CD4-positive, alpha-beta T cell treated with Interleukin-17A for 1 hour (primary cell): Measurements from ENCODE around the gene CARD16.
"Not testable (repeated sequence)": the region's sequence is repeated elsewhere in the genome, so short reads cannot be mapped to it uniquely, and the experiment has no call there.

Experiments used
- DNase-seq: peaks from one replicate; pipeline ENCODE4 v3.0.0-alpha.2; 2020

Gene CARD16

GRCh38 chr11:105046898-105047579 lies 1.9 kb upstream of the CARD16 start:
- DNase-seq, result peak; percentile 14

- DNase-seq, result no peak
Measured at GRCh38 chr11:105045676-105046296, 651 bp upstream of the CARD16 start.

- DNase-seq, result no peak
Measured at GRCh38 chr11:105042178-105042577, 3.0 kb downstream of the CARD16 start.

- DNase-seq, result no peak
Measured at GRCh38 chr11:105040703-105041102, 4.4 kb downstream of the CARD16 start.

GRCh38 chr11:105034813-105035620 lies 10.1 kb downstream of the CARD16 start, which contains the start of gene CASP1:
TSS of gene CASP1 (minus strand) at chr11:105035144. CDS start at chr11:105035113, 31 bp downstream.
- peak; percentile 57 for DNase-seq

GRCh38 chr11:105034388-105034787 lies 10.7 kb downstream of the CARD16 start:
- not testable (repeated sequence) for DNase-seq

GRCh38 chr11:105033781-105034180 lies 11.4 kb downstream of the CARD16 start:
- peak; percentile 18 for DNase-seq

- peak; percentile 28 for DNase-seq
Measured at GRCh38 chr11:105033343-105033742, 11.8 kb downstream of the CARD16 start.

GRCh38 chr11:105032495-105032894 lies 12.6 kb downstream of the CARD16 start:
- peak; percentile 30 for DNase-seq

GRCh38 chr11:105027678-105028077 lies 17.5 kb downstream of the CARD16 start:
- DNase-seq, result no peak

- no peak for DNase-seq
Measured at GRCh38 chr11:105024394-105024793, 20.7 kb downstream of the CARD16 start.

GRCh38 chr11:105023003-105023402 lies 22.1 kb downstream of the CARD16 start, which contains the start of gene CASP5:
TSS of gene CASP5 (minus strand) at chr11:105023168. CDS start at chr11:105023136, 32 bp downstream.
- no peak for DNase-seq

GRCh38 chr11:105022527-105022926 lies 22.6 kb downstream of the CARD16 start:
- no peak for DNase-seq

- DNase-seq, result no peak
Measured at GRCh38 chr11:105007463-105007862, 37.7 kb downstream of the CARD16 start.

GRCh38 chr11:105005451-105005845 lies 39.7 kb downstream of the CARD16 start:
- DNase-seq, result no peak

GRCh38 chr11:105004021-105004420 lies 41.1 kb downstream of the CARD16 start:
- DNase-seq, result no peak

GRCh38 chr11:105003151-105003550 lies 42.0 kb downstream of the CARD16 start:
- DNase-seq, result no peak

- peak; percentile 72 for DNase-seq
Measured at GRCh38 chr11:105000797-105001196, 44.3 kb downstream of the CARD16 start.

GRCh38 chr11:105000167-105000566 lies 45.0 kb downstream of the CARD16 start:
- peak; percentile 16 for DNase-seq

- DNase-seq, result no peak
Measured at GRCh38 chr11:104999721-105000120, 45.4 kb downstream of the CARD16 start.

- no peak for DNase-seq
Measured at GRCh38 chr11:104997288-104997687, 47.8 kb downstream of the CARD16 start.

- DNase-seq, result no peak
Measured at GRCh38 chr11:104995001-104995408, 50.1 kb downstream of the CARD16 start.

GRCh38 chr11:104992781-104993180 lies 52.4 kb downstream of the CARD16 start:
- no peak for DNase-seq

- DNase-seq, result no peak
Measured at GRCh38 chr11:104991994-104992393, 53.1 kb downstream of the CARD16 start.
